A549 (cell line): Measurements from ENCODE around the gene SETD3. TPM values are rescaled to one million over a fixed set of nuclear protein-coding genes. Genes with fewer than 3 reads are reported as not detected.

Experiments used
- ATAC-seq, 2 experiments: fragments of 200-7000 bp in 1 of 2; fragments of >200 bp in 1 of 2; cut with Nextera tagmentation in 1 of 2; cut with Tn5 transposase in 1 of 2; 3 replicates each; pipeline versions ENCODE4 v1.8.0 to v1.9.1; 2018 to 2020; ENCODE audit warnings: mild to moderate bottlenecking in 1 of 2, moderate library complexity in 1 of 2
- CTCF ChIA-PET: fragments of 300-600 bp; sonication (Branson Sonifier 250); formaldehyde crosslinking; extraction: SDS; loops from one replicate; lab custom pipeline; 2021; ENCODE audit warnings: antibody characterized with exemption, inconsistent platforms; lab: Yijun Ruan, JAX
- POLR2A ChIA-PET: fragments of 350-600 bp; formaldehyde crosslinking; extraction: SDS; loops from one replicate; lab custom pipeline; 2021; ENCODE audit warnings: antibody characterized with exemption, inconsistent platforms; lab: Yijun Ruan, JAX
- DNase-seq, 2 experiments: peaks; one replicate each; pipeline versions ENCODE4 v3.0.0 to v3.0.0-alpha.2; 2011 to 2016; ENCODE audit warnings: low read depth in 1 of 2, low spot score in 1 of 2
- FAIRE-seq: peaks from 2 replicates; lab custom pipeline; 2011; peaks lifted over from hg19 to GRCh38; lab: Jason Lieb, UNC
- H3K27ac ChIP-seq, 2 experiments: fragments of >200 bp; sonication (Bioruptor Twin); formaldehyde crosslinking; 3 replicates each; pipeline ENCODE4 v1.5.1; 2016 to 2017
- H3K4me1 ChIP-seq: fragments of >200 bp; sonication (Bioruptor Twin); formaldehyde crosslinking; 3 replicates; pipeline ENCODE4 v1.6.1; 2016
- H3K4me2 ChIP-seq: fragments of >200 bp; sonication (Bioruptor Twin); formaldehyde crosslinking; 3 replicates; pipeline ENCODE4 v1.6.1; 2016
- H3K4me3 ChIP-seq: fragments of >200 bp; sonication (Bioruptor Twin); formaldehyde crosslinking; 3 replicates; pipeline ENCODE4 v1.5.1; 2016
- H3K9me3 ChIP-seq: fragments of >200 bp; sonication (Bioruptor Twin); formaldehyde crosslinking; 3 replicates; pipeline ENCODE4 v1.6.1; 2016
- CBX2 ChIP-seq: fragments of 200-600 bp; sonication (generic); IDR thresholded peaks from 2 replicates; pipeline ENCODE4 v1.6.1; 2016; ENCODE audit warnings: low read depth, mild to moderate bottlenecking, borderline replicate concordance
- CEBPB ChIP-seq, 2 experiments: fragments of >200 bp in 1 of 2; sonication (Bioruptor Twin) in 1 of 2; formaldehyde crosslinking in 1 of 2; IDR thresholded peaks; 2 replicates each; pipeline ENCODE4 v1.6.1; 2012 to 2016
- EHF ChIP-seq: fragments of 250-450 bp; sonication (Bioruptor Pico); IDR thresholded peaks from 2 replicates; pipeline ENCODE4 v1.5.0; 2020; ENCODE audit warnings: mild to moderate bottlenecking
- EP300 ChIP-seq, 2 experiments: fragments of >200 bp; sonication (Bioruptor Twin); formaldehyde crosslinking; IDR thresholded peaks; 2 replicates in 1 of 2; 3 replicates in 1 of 2; pipeline ENCODE4 v1.6.1; 2016 to 2017
- FOSB ChIP-seq: fragments of 250-450 bp; sonication (Bioruptor Pico); IDR thresholded peaks from 2 replicates; pipeline ENCODE4 v1.5.0; 2020; ENCODE audit warnings: mild to moderate bottlenecking, moderate library complexity
- FOSL2 ChIP-seq, 2 experiments: fragments of 450-650 bp in 1 of 2; fragments of >200 bp in 1 of 2; sonication (Bioruptor Twin) in 1 of 2; formaldehyde crosslinking; IDR thresholded peaks; 2 replicates each; pipeline versions ENCODE4 v1.5.0 to v1.6.1; 2016 to 2020; ENCODE audit warnings: mild to moderate bottlenecking in 1 of 2, moderate library complexity in 1 of 2
- HEYL ChIP-seq: fragments of 250-450 bp; sonication (Bioruptor Pico); IDR thresholded peaks from 2 replicates; pipeline ENCODE4 v1.8.0; 2021; ENCODE audit warnings: mild to moderate bottlenecking, moderate library complexity
- HOXB13 ChIP-seq: fragments of 250-450 bp; sonication (Bioruptor Pico); IDR thresholded peaks from 2 replicates; pipeline ENCODE4 v1.5.0; 2020; ENCODE audit warnings: low read depth, mild to moderate bottlenecking, moderate library complexity
- JUN ChIP-seq, 2 experiments: fragments of >200 bp; sonication (Bioruptor Twin); formaldehyde crosslinking; IDR thresholded peaks; 2 replicates in 1 of 2; 3 replicates in 1 of 2; pipeline ENCODE4 v1.6.1; 2016 to 2017
- JUNB ChIP-seq: fragments of >200 bp; sonication (Bioruptor Twin); formaldehyde crosslinking; IDR thresholded peaks from 2 replicates; pipeline ENCODE4 v1.6.1; 2016
- MAZ ChIP-seq: fragments of 150-350 bp; IDR thresholded peaks from 2 replicates; pipeline ENCODE4 v1.6.1; 2014; ENCODE audit warnings: antibody characterized with exemption, low read depth, low read length, borderline replicate concordance
- NPAS2 ChIP-seq: fragments of 250-450 bp; sonication (Bioruptor Pico); IDR thresholded peaks from 2 replicates; pipeline ENCODE4 v1.8.0; 2022; ENCODE audit warnings: mild to moderate bottlenecking, moderate library complexity, borderline replicate concordance
- NR3C1 ChIP-seq: fragments of >200 bp; sonication (Bioruptor Twin); formaldehyde crosslinking; IDR thresholded peaks from 3 replicates; pipeline ENCODE4 v1.6.1; 2017
- PHF8 ChIP-seq: fragments of 200-600 bp; sonication (generic); IDR thresholded peaks from 2 replicates; pipeline ENCODE4 v1.6.1; 2016; ENCODE audit warnings: low read depth, mild to moderate bottlenecking, antibody characterized with exemption, moderate library complexity, borderline replicate concordance
- ZFP36 ChIP-seq: fragments of 450-650 bp; IDR thresholded peaks from 2 replicates; pipeline ENCODE4 v1.6.1; 2014; ENCODE audit warnings: borderline replicate concordance; ENCODE audit not compliant: partially characterized antibody
- ZSCAN20 ChIP-seq: fragments of 250-450 bp; sonication (Bioruptor Pico); IDR thresholded peaks from 2 replicates; pipeline ENCODE4 v1.8.0; 2022; ENCODE audit warnings: mild to moderate bottlenecking, moderate library complexity
- WGBS: methylation state at CpG from one replicate; pipeline ENCODE4 v1.1.6; 2017; ENCODE audit errors: missing lambda C conversion rate; 5-methylcytosine and 5-hydroxymethylcytosine counted together
- polyA plus RNA-seq, 4 experiments: library from polyadenylated mRNA; depleted of rRNA in 3 of 4; stranded (reverse); fragments of >200 nt; fragmentation: RNase III in 1 of 4; extraction: RNeasy Plus Mini Kit Qiagen cat#74134 plus additional on column Dnase treatment in 1 of 4; gene quantifications; 2 replicates in 3 of 4; 3 replicates in 1 of 4; pipeline ENCODE4 v1.2.3, GENCODE V29; 2011 to 2017
- TF ChIP-seq, protein P1 (sequence below): fragments of >200 bp; sonication (Bioruptor Twin); formaldehyde crosslinking; IDR thresholded peaks from 3 replicates; pipeline ENCODE4 v1.6.1; 2016
- TF ChIP-seq, protein P2 (sequence below): IDR thresholded peaks from 2 replicates; pipeline ENCODE4 v1.6.1; 2012
- TF ChIP-seq, protein P3 (sequence below): fragments of >200 bp; sonication (Bioruptor Twin); formaldehyde crosslinking; IDR thresholded peaks from 3 replicates; pipeline ENCODE4 v1.5.1; 2016
- TF ChIP-seq, protein P4 (sequence below): fragments of 150-350 bp; IDR thresholded peaks from 2 replicates; pipeline ENCODE4 v1.6.1; 2014; ENCODE audit warnings: low read depth, mild to moderate bottlenecking, low read length
- TF ChIP-seq, protein P5 (sequence below): fragments of 250-450 bp; sonication (Bioruptor Pico); IDR thresholded peaks from 2 replicates; pipeline ENCODE4 v1.5.0; 2021; ENCODE audit warnings: mild to moderate bottlenecking, moderate library complexity, borderline replicate concordance

The SETD3 gene
- polyA plus RNA-seq, 2 of the 4 experiments (the other 2 are of a cell fraction) = 43.1 to 59.7 TPM

DNA sequence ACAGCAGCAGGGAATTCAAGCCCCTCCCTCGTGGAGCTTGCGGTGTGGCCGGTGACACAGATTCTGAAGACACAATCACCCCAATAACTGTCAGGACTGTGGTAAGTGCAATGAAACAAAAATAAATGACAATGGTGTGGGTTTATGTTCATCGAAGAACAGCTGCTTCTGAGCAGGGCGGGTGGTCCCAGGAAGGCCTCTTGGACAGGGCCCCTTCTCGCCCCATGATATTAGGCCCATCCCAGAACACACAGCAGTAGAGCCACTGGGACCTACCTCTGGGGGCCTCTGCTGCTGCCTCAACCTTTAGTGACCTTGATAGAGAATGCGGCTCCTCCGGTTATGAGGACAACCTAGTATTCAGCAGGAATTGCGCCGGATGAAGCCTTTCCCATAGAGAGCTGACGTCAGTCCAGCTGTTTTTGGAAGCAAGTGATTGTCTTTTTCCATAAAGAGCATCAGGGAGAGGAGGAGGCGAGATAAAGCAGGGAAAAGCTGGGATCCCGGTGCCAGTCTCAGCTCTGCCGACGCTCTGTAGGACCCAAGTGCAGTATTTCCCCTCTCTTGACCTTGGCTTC lies 124.5 kb downstream of the SETD3 start:
- no peak for ATAC-seq
- CTCF ChIA-PET = interaction anchor here (0.9 to 4.5 kb wide), 9 partner anchors 10 to 60 kb away, joined by 3 to 24 read pairs (median 5); no protein-coding TSS in a partner anchor

DNA sequence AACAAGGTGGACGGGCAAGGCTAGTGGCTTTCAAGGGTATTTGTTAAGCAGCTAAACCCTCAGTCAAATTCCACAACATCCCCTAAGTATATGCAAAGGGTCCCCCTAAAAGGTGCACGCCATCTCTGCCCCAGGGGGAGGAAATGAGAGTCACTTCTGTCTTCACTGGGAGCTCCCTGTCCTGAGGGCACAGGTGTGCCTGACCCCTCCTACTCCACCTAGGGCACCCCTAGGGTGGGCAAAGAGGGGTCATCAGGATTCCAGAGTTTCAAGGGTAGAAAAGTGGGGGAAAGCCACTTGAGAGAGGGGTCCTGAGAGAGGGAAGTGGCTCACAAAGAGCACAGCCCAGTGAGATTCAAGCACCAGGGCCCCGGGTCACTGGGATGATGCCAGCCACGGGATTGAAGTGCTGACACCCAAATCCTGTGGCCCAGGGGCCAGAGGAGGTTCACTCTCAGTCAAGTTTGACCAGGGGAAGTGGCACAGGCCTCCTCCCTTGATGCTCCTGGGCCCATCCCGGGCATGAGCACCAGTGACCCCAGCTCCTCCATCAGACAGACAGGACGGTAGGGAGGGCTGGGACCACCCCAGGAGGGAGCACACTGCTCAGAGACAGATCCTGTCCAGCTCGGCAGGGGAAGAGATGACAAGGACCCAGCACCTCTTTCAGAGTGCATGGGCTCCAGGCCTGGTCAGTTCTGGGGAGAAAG lies 126.3 kb downstream of the SETD3 start:
- H3K4me3 ChIP-seq = no peak overlapping the region
- no peak for TF ChIP-seq JUNB
- TF ChIP-seq PHF8 = no peak
- no peak for TF ChIP-seq NPAS2 (CRISPR knock-in tag)
- TF ChIP-seq, protein P1, sequence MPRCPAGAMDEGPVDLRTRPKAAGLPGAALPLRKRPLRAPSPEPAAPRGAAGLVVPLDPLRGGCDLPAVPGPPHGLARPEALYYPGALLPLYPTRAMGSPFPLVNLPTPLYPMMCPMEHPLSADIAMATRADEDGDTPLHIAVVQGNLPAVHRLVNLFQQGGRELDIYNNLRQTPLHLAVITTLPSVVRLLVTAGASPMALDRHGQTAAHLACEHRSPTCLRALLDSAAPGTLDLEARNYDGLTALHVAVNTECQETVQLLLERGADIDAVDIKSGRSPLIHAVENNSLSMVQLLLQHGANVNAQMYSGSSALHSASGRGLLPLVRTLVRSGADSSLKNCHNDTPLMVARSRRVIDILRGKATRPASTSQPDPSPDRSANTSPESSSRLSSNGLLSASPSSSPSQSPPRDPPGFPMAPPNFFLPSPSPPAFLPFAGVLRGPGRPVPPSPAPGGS = no peak
- TF ChIP-seq, protein P2, sequence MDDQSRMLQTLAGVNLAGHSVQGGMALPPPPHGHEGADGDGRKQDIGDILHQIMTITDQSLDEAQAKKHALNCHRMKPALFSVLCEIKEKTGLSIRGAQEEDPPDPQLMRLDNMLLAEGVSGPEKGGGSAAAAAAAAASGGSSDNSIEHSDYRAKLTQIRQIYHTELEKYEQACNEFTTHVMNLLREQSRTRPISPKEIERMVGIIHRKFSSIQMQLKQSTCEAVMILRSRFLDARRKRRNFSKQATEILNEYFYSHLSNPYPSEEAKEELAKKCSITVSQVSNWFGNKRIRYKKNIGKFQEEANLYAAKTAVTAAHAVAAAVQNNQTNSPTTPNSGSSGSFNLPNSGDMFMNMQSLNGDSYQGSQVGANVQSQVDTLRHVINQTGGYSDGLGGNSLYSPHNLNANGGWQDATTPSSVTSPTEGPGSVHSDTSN = no peak
- no peak for TF ChIP-seq CEBPB (IDR thresholded peaks at IDR 0.05)
- no peak for TF ChIP-seq ZFP36
- TF ChIP-seq, all 56 proteins: peak for 0
- 51% methylated on average over 5 of the region's 7 CpGs for WGBS
- POLR2A ChIA-PET = no interaction called here
- H3K9me3 ChIP-seq = no peaks in the 10 kb centered on the region
- ATAC-seq = no peak
- FAIRE-seq = no peak
- no peak overlapping the region for H3K4me2 ChIP-seq
- CTCF ChIA-PET = interaction anchor here (1.8 to 4.5 kb wide), 3 partner anchors 34 to 39 kb away, joined by 4 to 24 read pairs (median 9); no protein-coding TSS in a partner anchor
- H3K4me1 ChIP-seq = no peaks in the 10 kb centered on the region
- no peak overlapping the region for H3K27ac ChIP-seq
- DNase-seq = no peak

More for the DNA sequence above, 124.5 kb downstream of the SETD3 start:
- Histone ChIP-seq H3K4me1 (no peaks in the 10 kb centered on the region), H3K4me3 (no peak overlapping the region), H3K9me3 (no peaks in the 10 kb centered on the region), H3K27ac (no peak overlapping the region), H3K4me2 (no peak overlapping the region)
- POLR2A ChIA-PET = no interaction called here
- WGBS = 82% methylated on average over 15 of the region's 15 CpGs
- no peak for DNase-seq
- TF ChIP-seq CEBPB (IDR thresholded peaks at IDR 0.05) (no peak), HOXB13 (CRISPR knock-in tag) (no peak)
- no peak for FAIRE-seq

DNA sequence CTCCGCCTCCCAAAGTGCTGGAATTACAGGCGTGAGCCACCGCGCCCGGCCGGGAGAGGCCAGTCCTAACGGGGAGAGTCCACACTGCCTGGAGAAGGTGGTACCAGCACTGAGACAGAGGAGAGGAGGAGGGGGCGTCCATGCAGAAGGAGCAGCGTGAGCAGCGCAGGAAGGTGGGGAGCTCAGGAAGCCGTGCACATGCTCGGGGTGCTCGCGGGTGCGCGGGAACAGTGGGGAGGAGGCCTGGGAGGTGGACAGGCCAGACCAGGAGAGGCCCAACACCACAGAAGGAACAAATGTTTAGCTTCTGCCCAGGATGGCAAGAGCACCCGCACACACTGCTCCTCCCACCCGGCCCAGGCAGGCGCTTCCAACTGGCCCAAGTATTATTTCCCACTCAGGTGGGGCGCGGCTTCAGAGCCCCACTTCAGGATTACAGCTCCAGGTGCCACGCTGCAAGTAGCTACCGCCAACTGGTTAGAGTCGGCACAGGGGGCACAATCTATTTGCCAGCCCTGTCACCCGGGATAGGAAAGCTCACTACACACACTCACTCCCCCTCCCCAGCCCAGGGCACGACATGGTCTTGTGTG lies 127.9 kb downstream of the SETD3 start:
- no peak overlapping the region for H3K27ac ChIP-seq
- POLR2A ChIA-PET = no interaction called here
- H3K4me1 ChIP-seq = no peaks in the 10 kb centered on the region
- H3K4me3 ChIP-seq = no peak overlapping the region
- 76% methylated on average over 22 of the region's 26 CpGs for WGBS
- no peak; a peak in 2 of 6 replicates for ATAC-seq
- no peaks in the 10 kb centered on the region for H3K9me3 ChIP-seq
- DNase-seq = no peak
- no peak overlapping the region for H3K4me2 ChIP-seq
- CTCF ChIA-PET = interaction anchor here (1.2 to 1.8 kb wide), 2 partner anchors 32 to 41 kb away, joined by 4 read pairs; no protein-coding TSS in a partner anchor
- no peak for FAIRE-seq
- no peak for TF ChIP-seq JUNB
- no peak for TF ChIP-seq HEYL
- TF ChIP-seq FOSL2 (IDR thresholded peaks at IDR 0.05) = no peak
- no peak for TF ChIP-seq FOSL2 (CRISPR knock-in tag; IDR thresholded peaks at IDR 0.05)
- no peak for TF ChIP-seq CBX2
- TF ChIP-seq ZSCAN20 (CRISPR knock-in tag) = no peak
- TF ChIP-seq, protein P1 = no peak
- no peak for TF ChIP-seq NR3C1
- TF ChIP-seq FOSB (CRISPR knock-in tag) = no peak
- TF ChIP-seq JUN (IDR thresholded peaks at IDR 0.05) = no peak
- TF ChIP-seq, protein P3, sequence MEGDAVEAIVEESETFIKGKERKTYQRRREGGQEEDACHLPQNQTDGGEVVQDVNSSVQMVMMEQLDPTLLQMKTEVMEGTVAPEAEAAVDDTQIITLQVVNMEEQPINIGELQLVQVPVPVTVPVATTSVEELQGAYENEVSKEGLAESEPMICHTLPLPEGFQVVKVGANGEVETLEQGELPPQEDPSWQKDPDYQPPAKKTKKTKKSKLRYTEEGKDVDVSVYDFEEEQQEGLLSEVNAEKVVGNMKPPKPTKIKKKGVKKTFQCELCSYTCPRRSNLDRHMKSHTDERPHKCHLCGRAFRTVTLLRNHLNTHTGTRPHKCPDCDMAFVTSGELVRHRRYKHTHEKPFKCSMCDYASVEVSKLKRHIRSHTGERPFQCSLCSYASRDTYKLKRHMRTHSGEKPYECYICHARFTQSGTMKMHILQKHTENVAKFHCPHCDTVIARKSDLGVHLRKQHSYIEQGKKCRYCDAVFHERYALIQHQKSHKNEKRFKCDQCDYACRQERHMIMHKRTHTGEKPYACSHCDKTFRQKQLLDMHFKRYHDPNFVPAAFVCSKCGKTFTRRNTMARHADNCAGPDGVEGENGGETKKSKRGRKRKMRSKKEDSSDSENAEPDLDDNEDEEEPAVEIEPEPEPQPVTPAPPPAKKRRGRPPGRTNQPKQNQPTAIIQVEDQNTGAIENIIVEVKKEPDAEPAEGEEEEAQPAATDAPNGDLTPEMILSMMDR = no peak
- no peak for TF ChIP-seq CEBPB (IDR thresholded peaks at IDR 0.05)
- TF ChIP-seq EP300 (IDR thresholded peaks at IDR 0.05) = no peak
- TF ChIP-seq, protein P4, sequence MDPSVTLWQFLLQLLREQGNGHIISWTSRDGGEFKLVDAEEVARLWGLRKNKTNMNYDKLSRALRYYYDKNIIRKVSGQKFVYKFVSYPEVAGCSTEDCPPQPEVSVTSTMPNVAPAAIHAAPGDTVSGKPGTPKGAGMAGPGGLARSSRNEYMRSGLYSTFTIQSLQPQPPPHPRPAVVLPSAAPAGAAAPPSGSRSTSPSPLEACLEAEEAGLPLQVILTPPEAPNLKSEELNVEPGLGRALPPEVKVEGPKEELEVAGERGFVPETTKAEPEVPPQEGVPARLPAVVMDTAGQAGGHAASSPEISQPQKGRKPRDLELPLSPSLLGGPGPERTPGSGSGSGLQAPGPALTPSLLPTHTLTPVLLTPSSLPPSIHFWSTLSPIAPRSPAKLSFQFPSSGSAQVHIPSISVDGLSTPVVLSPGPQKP = no peak
- no peak for TF ChIP-seq EHF
- TF ChIP-seq, protein P5, sequence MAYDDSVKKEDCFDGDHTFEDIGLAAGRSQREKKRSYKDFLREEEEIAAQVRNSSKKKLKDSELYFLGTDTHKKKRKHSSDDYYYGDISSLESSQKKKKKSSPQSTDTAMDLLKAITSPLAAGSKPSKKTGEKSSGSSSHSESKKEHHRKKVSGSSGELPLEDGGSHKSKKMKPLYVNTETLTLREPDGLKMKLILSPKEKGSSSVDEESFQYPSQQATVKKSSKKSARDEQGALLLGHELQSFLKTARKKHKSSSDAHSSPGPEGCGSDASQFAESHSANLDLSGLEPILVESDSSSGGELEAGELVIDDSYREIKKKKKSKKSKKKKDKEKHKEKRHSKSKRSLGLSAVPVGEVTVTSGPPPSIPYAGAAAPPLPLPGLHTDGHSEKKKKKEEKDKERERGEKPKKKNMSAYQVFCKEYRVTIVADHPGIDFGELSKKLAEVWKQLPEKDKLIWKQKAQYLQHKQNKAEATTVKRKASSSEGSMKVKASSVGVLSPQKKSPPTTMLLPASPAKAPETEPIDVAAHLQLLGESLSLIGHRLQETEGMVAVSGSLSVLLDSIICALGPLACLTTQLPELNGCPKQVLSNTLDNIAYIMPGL (CRISPR knock-in tag) = no peak
- no peak for TF ChIP-seq MAZ
- no peak for TF ChIP-seq ZFP36
